Tibial nerve (tissue), 4 donors: ENCODE measurements around the gene FBN3. TPM values are rescaled to one million over a fixed set of nuclear protein-coding genes. Genes with fewer than 3 reads are reported as not detected.

Experiments used
- DNase-seq, 2 donors: peaks; one replicate each; pipeline ENCODE4 v3.0.0-alpha.2; 2019; ENCODE audit warnings: low spot score in 2 of 2
- H3K27ac ChIP-seq, 4 donors: fragments of 200-600 bp; sonication (generic) in 3 of 4; one replicate each; pipeline ENCODE4 v1.5.1; 2017 to 2019; ENCODE audit warnings: mild to moderate bottlenecking in 1 of 4
- H3K27me3 ChIP-seq, 2 donors: fragments of 200-600 bp; sonication (generic) in 1 of 2; one replicate each; pipeline versions ENCODE4 v1.5.1 to v1.6.0; 2017 to 2019
- H3K36me3 ChIP-seq, 3 donors: fragments of 200-600 bp; sonication (generic); one replicate each; pipeline ENCODE4 v1.5.1; 2018 to 2019
- H3K4me1 ChIP-seq, 4 donors: fragments of 200-600 bp; sonication (generic) in 3 of 4; one replicate each; pipeline ENCODE4 v1.5.1; 2017 to 2019
- H3K4me3 ChIP-seq, 4 donors: fragments of 200-600 bp; sonication (generic) in 3 of 4; one replicate each; pipeline ENCODE4 v1.5.1; 2017 to 2019; ENCODE audit warnings: mild to moderate bottlenecking in 1 of 4, moderate library complexity in 1 of 4
- H3K9me3 ChIP-seq, 4 donors: fragments of 200-600 bp; sonication (generic) in 3 of 4; one replicate each; pipeline ENCODE4 v1.5.1; 2017 to 2019
- CTCF ChIP-seq, 5 experiments: fragments of 200-600 bp in 3 of 5; fragments of 450-650 bp in 2 of 5; sonication (generic) in 3 of 5; IDR thresholded peaks; one replicate each; pipeline ENCODE4 v1.5.1; 2016 to 2019; ENCODE audit warnings: antibody characterized with exemption in 5 of 5, mild to moderate bottlenecking in 3 of 5, moderate library complexity in 2 of 5
- EP300 ChIP-seq, 2 donors: sonication (generic); formaldehyde crosslinking; IDR thresholded peaks; one replicate each; pipeline ENCODE4 v1.6.1; 2017; ENCODE audit warnings: antibody characterized with exemption in 2 of 2, mild to moderate bottlenecking in 1 of 2
- POLR2A ChIP-seq, 2 donors: fragments of 450-650 bp; IDR thresholded peaks; one replicate each; pipeline ENCODE4 v1.6.1; 2017; ENCODE audit warnings: antibody characterized with exemption in 2 of 2, mild to moderate bottlenecking in 2 of 2, moderate library complexity in 2 of 2
- WGBS, 2 donors: methylation state at CpG; one replicate each; pipeline ENCODE4 v1.1.5; 2018; 5-methylcytosine and 5-hydroxymethylcytosine counted together
- total RNA-seq, 4 donors: library from RNA; depleted of rRNA; stranded (reverse); fragments of >200 nt; gene quantifications; one replicate each; pipeline ENCODE4 v1.1.0, GENCODE V29; 2016

Gene FBN3
- total RNA-seq, 4 donors from 2014 or later: 0.20 to 2.5 TPM; not detected in 2

GRCh38 chr19:8144273-8144995 is 5.0 kb downstream of the FBN3 start:
- 86 to 90% methylated on average over 14 of the region's 14 CpGs for WGBS, 2 donors
- H3K9me3 ChIP-seq: no peaks in the 10 kb centered on the region
- no peaks in the 10 kb centered on the region for H3K36me3 ChIP-seq
- no peak overlapping the region for H3K27ac ChIP-seq
- TF ChIP-seq CTCF (IDR thresholded peaks at IDR 0.05) (no peak), POLR2A (IDR thresholded peaks at IDR 0.05) (no peak), EP300 (IDR thresholded peaks at IDR 0.05) (no peak)
- peaks cover 0 to 34% of the 10 kb centered on the region in 2 donors for H3K27me3 ChIP-seq
- peaks cover 0 to 31% (median 9%) of the 10 kb centered on the region in 4 donors for H3K4me1 ChIP-seq
- DNase-seq: no peak
- no peak overlapping the region for H3K4me3 ChIP-seq

DNA sequence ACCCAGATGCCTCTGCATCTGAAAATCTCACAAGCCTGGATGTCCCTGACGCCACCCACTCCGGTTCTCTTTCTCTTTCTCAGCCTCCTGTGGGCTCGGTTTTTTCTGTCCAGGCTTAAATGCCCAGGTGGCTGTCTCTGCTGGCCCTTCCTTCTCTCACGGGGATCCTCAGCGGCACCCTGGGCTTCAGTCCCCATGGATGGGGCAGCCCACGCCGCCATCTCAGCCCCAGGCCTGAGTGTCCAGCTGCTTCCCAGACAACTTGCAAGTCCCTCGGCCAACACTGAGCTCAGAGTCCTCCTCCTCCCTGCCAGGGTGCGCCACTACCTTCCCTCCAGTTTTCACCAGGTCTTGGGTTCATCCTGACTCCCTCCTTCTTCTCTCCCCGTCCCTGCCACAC is 6.4 kb downstream of the FBN3 start:
- no peak for TF ChIP-seq POLR2A (IDR thresholded peaks at IDR 0.05)
- TF ChIP-seq EP300 (IDR thresholded peaks at IDR 0.05): no peak
- no peak for TF ChIP-seq CTCF (IDR thresholded peaks at IDR 0.05)
- Histone ChIP-seq H3K9me3 (no peaks in the 10 kb centered on the region), H3K27me3 (peaks cover 0 to 20% of the 10 kb centered on the region in 2 donors), H3K27ac (no peak overlapping the region), H3K4me1 (peaks cover 0 to 21% (median 0%) of the 10 kb centered on the region in 4 donors), H3K36me3 (no peaks in the 10 kb centered on the region), H3K4me3 (no peak overlapping the region)
- DNase-seq: no peak
- 54 to 55% methylated on average over 10 of the region's 10 CpGs for WGBS, 2 donors

DNA sequence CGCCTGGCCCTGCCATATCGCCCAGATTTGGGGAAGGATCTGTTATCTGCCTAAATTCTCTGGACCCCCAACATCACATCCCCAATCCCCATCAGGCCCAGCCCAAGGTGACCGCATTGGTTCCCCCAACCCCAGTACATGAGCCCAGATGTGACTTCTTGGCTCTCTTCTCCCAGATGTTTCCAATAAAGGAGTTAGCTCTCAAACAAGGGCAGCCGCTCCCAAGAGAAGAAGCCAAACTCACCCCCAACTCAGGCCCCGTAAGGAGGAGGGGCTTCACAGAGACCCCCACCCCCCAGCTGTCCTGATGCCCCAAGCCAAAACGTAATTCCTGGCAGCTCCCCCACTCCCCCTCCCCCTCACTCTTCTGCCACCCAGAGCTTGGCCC is 6.9 kb downstream of the FBN3 start:
- Histone ChIP-seq H3K36me3 (no peaks in the 10 kb centered on the region), H3K4me1 (peaks cover 0 to 20% (median 0%) of the 10 kb centered on the region in 4 donors), H3K27me3 (peaks cover 0 to 15% of the 10 kb centered on the region in 2 donors), H3K9me3 (no peaks in the 10 kb centered on the region), H3K4me3 (no peak overlapping the region), H3K27ac (no peak overlapping the region)
- TF ChIP-seq CTCF (IDR thresholded peaks at IDR 0.05) (no peak), EP300 (IDR thresholded peaks at IDR 0.05) (no peak), POLR2A (IDR thresholded peaks at IDR 0.05) (no peak)
- 54 to 56% methylated on average over 6 of the region's 6 CpGs for WGBS, 2 donors
- no peak for DNase-seq

DNA sequence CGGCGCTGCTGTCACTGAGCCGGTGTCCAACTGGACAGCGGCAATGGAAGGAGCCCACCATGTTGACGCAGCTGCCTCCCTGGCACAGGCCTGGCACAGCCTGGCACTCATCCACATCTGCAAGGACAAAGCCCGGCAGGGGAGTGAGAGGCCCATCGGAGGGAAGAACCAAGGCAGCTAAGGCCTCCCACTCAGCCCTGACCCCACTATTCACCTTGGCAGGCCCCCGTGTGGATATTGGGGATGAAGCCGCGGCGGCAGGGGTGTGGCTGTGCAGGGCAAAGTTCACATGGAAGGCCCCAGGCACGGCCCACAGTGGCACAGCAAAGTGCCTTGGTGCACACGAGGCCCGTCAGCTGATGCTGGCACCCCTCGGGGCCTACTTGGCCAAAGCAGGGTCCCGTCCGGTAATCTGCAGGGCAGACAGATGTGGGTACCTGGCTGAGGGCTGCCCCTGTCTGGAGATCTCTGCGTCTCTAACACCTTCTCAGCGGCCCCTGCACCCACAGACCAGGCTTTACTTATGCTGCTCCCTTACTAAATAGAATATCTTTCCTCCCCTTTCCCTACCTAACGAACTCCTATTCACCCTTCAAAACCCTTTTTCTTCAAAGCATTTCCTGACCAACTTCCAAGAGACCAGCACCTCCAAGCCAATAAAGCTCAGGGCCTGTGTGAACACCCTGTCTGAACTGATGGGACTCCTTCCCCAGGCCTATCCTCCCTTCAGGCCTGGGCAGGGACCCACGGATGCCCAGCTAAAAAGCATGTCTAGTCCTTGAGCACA is 7.5 kb downstream of the FBN3 start:
- Histone ChIP-seq H3K4me1 (peaks cover 0 to 20% (median 0%) of the 10 kb centered on the region in 4 donors), H3K9me3 (no peaks in the 10 kb centered on the region), H3K4me3 (no peak overlapping the region), H3K27me3 (peaks cover 0 to 9% of the 10 kb centered on the region in 2 donors), H3K36me3 (no peaks in the 10 kb centered on the region), H3K27ac (no peak overlapping the region)
- 91 to 93% methylated on average over 16 to 21 of the region's 21 CpGs for WGBS, 2 donors
- no peak for DNase-seq
- TF ChIP-seq EP300 (IDR thresholded peaks at IDR 0.05): no peak
- TF ChIP-seq CTCF (IDR thresholded peaks at IDR 0.05): no peak
- no peak for TF ChIP-seq POLR2A (IDR thresholded peaks at IDR 0.05)

- no peaks in the 10 kb centered on the region for H3K9me3 ChIP-seq
- WGBS, 2 donors: 88 to 89% methylated on average over 15 to 17 of the region's 17 CpGs
- no peaks in the 10 kb centered on the region for H3K36me3 ChIP-seq
- no peak overlapping the region for H3K4me3 ChIP-seq
- TF ChIP-seq POLR2A (IDR thresholded peaks at IDR 0.05): no peak
- TF ChIP-seq EP300 (IDR thresholded peaks at IDR 0.05): no peak
- no peak for TF ChIP-seq CTCF (IDR thresholded peaks at IDR 0.05)
- DNase-seq: no peak
- H3K27ac ChIP-seq: no peak overlapping the region
- H3K27me3 ChIP-seq: no peaks in the 10 kb centered on the region
- peaks cover 0 to 17% (median 0%) of the 10 kb centered on the region in 4 donors for H3K4me1 ChIP-seq
Measured at GRCh38 chr19:8138201-8138600, 11.2 kb downstream of the FBN3 start.
